Measurements from ENCODE around the gene YPEL2. TPM values are rescaled to one million over a fixed set of nuclear protein-coding genes. Genes with fewer than 3 reads are reported as not detected.

YPEL2 gene
- total RNA-seq, 1 donor from 2014 or later: 6.4 TPM

GRCh38 chr17:59439741-59440211 lies 108.3 kb downstream of the YPEL2 start:
- no peak overlapping the region for H3K4me3 ChIP-seq (ENCODE audit: low read depth, low read length)
- no peak for TF ChIP-seq CTCF (conservative IDR thresholded peaks at IDR 0.05; ENCODE audit: low read depth, low read length)
- DNase-seq (ENCODE audit: low read depth): no peak

GRCh38 chr17:59440757-59441463 lies 109.5 kb downstream of the YPEL2 start:
- H3K4me3 ChIP-seq (ENCODE audit: low read depth, low read length): no peak overlapping the region
- TF ChIP-seq CTCF (conservative IDR thresholded peaks at IDR 0.05; ENCODE audit: low read depth, low read length): peak; percentile 89
- no peak for DNase-seq (ENCODE audit: low read depth)

- no peak for TF ChIP-seq CTCF (conservative IDR thresholded peaks at IDR 0.05; ENCODE audit: low read depth, low read length)
- DNase-seq (ENCODE audit: low read depth): no peak
- no peak overlapping the region for H3K4me3 ChIP-seq (ENCODE audit: low read depth, low read length)
These were observed 110.1 kb downstream of the YPEL2 start for GRCh38 chr17:59441464-59442096.

- H3K4me3 ChIP-seq (ENCODE audit: low read depth, low read length): no peak overlapping the region
- TF ChIP-seq CTCF (conservative IDR thresholded peaks at IDR 0.05; ENCODE audit: low read depth, low read length): no peak
- no peak for DNase-seq (ENCODE audit: low read depth)
These were observed 111.7 kb downstream of the YPEL2 start for GRCh38 chr17:59443106-59443505.

Other genes starting within 250 kb of the YPEL2 start
- gene TRIM37, start 224.8 kb upstream of the YPEL2 start, total RNA-seq: 22.9 and 25.3 TPM in 2 replicates
- gene SKA2, start 176.5 kb upstream of the YPEL2 start, total RNA-seq: 93.5 and 113 TPM in 2 replicates
- 54.4 and 75.6 TPM in 2 replicates for gene PRR11, start 175.9 kb upstream of the YPEL2 start, total RNA-seq
- gene SMG8, start 121.6 kb upstream of the YPEL2 start, total RNA-seq: 10.9 and 21.8 TPM in 2 replicates
- gene GDPD1, start 111.1 kb upstream of the YPEL2 start, total RNA-seq: 0.92 and 2.9 TPM in 2 replicates
- gene DHX40, start 234.0 kb downstream of the YPEL2 start, total RNA-seq: 26.5 and 39.7 TPM in 2 replicates

Measured in epithelial cell of proximal tubule (primary cell).